BLaER1 (cell line): Measurements from ENCODE around the gene PTPRH.
"Not testable (repeated sequence)": the region's sequence is repeated elsewhere in the genome, so short reads cannot be mapped to it uniquely, and the experiment has no call there.

Source experiments
- H3K27ac ChIP-seq: shearing (Covaris generic); formaldehyde crosslinking; 2 replicates; pipeline ENCODE4 v1.8.1; 2022
- H3K27me3 ChIP-seq: shearing (Covaris generic); formaldehyde crosslinking; 2 replicates; pipeline ENCODE4 v1.8.1; 2022
- H3K36me3 ChIP-seq: shearing (Covaris generic); formaldehyde crosslinking; 2 replicates; pipeline ENCODE4 v1.8.1; 2022
- H3K4me1 ChIP-seq: shearing (Covaris generic); formaldehyde crosslinking; 2 replicates; pipeline ENCODE4 v1.8.1; 2022
- H3K4me2 ChIP-seq: shearing (Covaris generic); formaldehyde crosslinking; 2 replicates; pipeline ENCODE4 v1.8.1; 2022
- H3K4me3 ChIP-seq: shearing (Covaris generic); formaldehyde crosslinking; 2 replicates; pipeline ENCODE4 v1.8.1; 2022
- H3K9ac ChIP-seq: shearing (Covaris generic); formaldehyde crosslinking; 2 replicates; pipeline ENCODE4 v1.8.1; 2022
- H3K9me3 ChIP-seq: shearing (Covaris generic); formaldehyde crosslinking; 2 replicates; pipeline ENCODE4 v1.8.1; 2022
- H4K20me1 ChIP-seq: shearing (Covaris generic); formaldehyde crosslinking; 2 replicates; pipeline ENCODE4 v1.8.1; 2022
- Cebpa-rat ChIP-seq: shearing (Covaris generic); IDR thresholded peaks from 2 replicates; pipeline ENCODE4 v1.8.1; 2022

Gene PTPRH

GRCh38 chr19:55160986-55161365 is 48.3 kb downstream of the PTPRH start:
- H3K9me3 ChIP-seq = no peaks in the 10 kb centered on the region
- H3K4me1 ChIP-seq = peaks cover 50% of the 10 kb centered on the region
- peak overlapping the region; percentile 86; the same call in 1 of the 2 replicates for H3K4me2 ChIP-seq
- H3K4me3 ChIP-seq = no peak overlapping the region
- H3K27ac ChIP-seq = no peak overlapping the region
- no peaks in the 10 kb centered on the region for H3K27me3 ChIP-seq
- H3K9ac ChIP-seq = no peak overlapping the region
- H4K20me1 ChIP-seq = no peaks in the 10 kb centered on the region
- H3K36me3 ChIP-seq = no peaks in the 10 kb centered on the region
- no peak for TF ChIP-seq Cebpa-rat

- Histone ChIP-seq H3K4me1 (peaks cover 48% of the 10 kb centered on the region), H3K4me3 (peak overlapping the region; percentile 44; the same call in 1 of the 2 replicates), H3K9me3 (no peaks in the 10 kb centered on the region), H3K36me3 (no peaks in the 10 kb centered on the region), H3K27me3 (no peaks in the 10 kb centered on the region), H3K9ac (0 out of 2 replicates have a peak overlapping the region, but pooled peaks have one; percentile 65), H3K27ac (peak overlapping the region; percentile 50), H3K4me2 (peak overlapping the region; percentile 86), H4K20me1 (no peaks in the 10 kb centered on the region)
- no peak for TF ChIP-seq Cebpa-rat
Measured at GRCh38 chr19:55160128-55160985, 48.9 kb downstream of the PTPRH start.

GRCh38 chr19:55158848-55159749 is 50.2 kb downstream of the PTPRH start:
- Histone ChIP-seq H4K20me1 (no peaks in the 10 kb centered on the region), H3K9me3 (no peaks in the 10 kb centered on the region), H3K27me3 (no peaks in the 10 kb centered on the region), H3K4me2 (peak overlapping the region; percentile 86), H3K4me1 (peaks cover 54% of the 10 kb centered on the region), H3K36me3 (no peaks in the 10 kb centered on the region), H3K4me3 (peak overlapping the region; percentile 44; the same call in 1 of the 2 replicates), H3K27ac (peak overlapping the region; percentile 50), H3K9ac (peak overlapping the region; percentile 65)
- TF ChIP-seq Cebpa-rat = no peak

GRCh38 chr19:55158423-55158822 is 50.9 kb downstream of the PTPRH start:
- Histone ChIP-seq H3K4me1 (peaks cover 61% of the 10 kb centered on the region), H3K9me3 (no peaks in the 10 kb centered on the region), H3K27ac (0 out of 2 replicates have a peak overlapping the region, but pooled peaks have one; percentile 23), H3K4me2 (peak overlapping the region; percentile 86), H4K20me1 (no peaks in the 10 kb centered on the region), H3K36me3 (no peaks in the 10 kb centered on the region), H3K27me3 (no peaks in the 10 kb centered on the region), H3K9ac (no peak overlapping the region; the same call in 1 of the 2 replicates), H3K4me3 (no peak overlapping the region)
- no peak for TF ChIP-seq Cebpa-rat

GRCh38 chr19:55157064-55157908 is 52.0 kb downstream of the PTPRH start, which contains the start of gene TNNI3:
TSS of gene TNNI3 (minus strand) at chr19:55157732. CDS start at chr19:55157589, 143 bp downstream.
- Histone ChIP-seq H3K4me1 (peaks cover 72% of the 10 kb centered on the region), H3K36me3 (no peaks in the 10 kb centered on the region), H4K20me1 (no peaks in the 10 kb centered on the region), H3K4me2 (peak within 1 kb of the TSS; percentile 86), H3K27me3 (no peaks in the 10 kb centered on the region), H3K9me3 (no peaks in the 10 kb centered on the region), H3K4me3 (peak within 1 kb of the TSS; percentile 60), H3K27ac (0 out of 2 replicates have a peak within 1 kb of the TSS, but pooled peaks have one; percentile 23), H3K9ac (0 out of 2 replicates have a peak within 1 kb of the TSS, but pooled peaks have one; percentile 3)
- TF ChIP-seq Cebpa-rat = no peak

GRCh38 chr19:55156202-55157063 is 52.9 kb downstream of the PTPRH start:
- Histone ChIP-seq H3K9me3 (no peaks in the 10 kb centered on the region), H3K9ac (no peak overlapping the region), H3K27ac (no peak overlapping the region), H4K20me1 (no peaks in the 10 kb centered on the region), H3K4me2 (peak overlapping the region; percentile 86), H3K27me3 (no peaks in the 10 kb centered on the region), H3K36me3 (0 out of 2 replicates have a peak, but pooled peaks cover 6% of the 10 kb centered on the region), H3K4me1 (peaks cover 80% of the 10 kb centered on the region), H3K4me3 (peak overlapping the region; percentile 60)
- no peak for TF ChIP-seq Cebpa-rat

GRCh38 chr19:55155784-55156183 is 53.5 kb downstream of the PTPRH start:
- H3K36me3 ChIP-seq, H3K9ac ChIP-seq: not testable (repeated sequence)

GRCh38 chr19:55153652-55154264 is 55.5 kb downstream of the PTPRH start:
- H3K4me1 ChIP-seq = peaks cover 68% of the 10 kb centered on the region
- H3K9me3 ChIP-seq = no peaks in the 10 kb centered on the region
- peak overlapping the region; percentile 43 for H3K4me2 ChIP-seq
- H3K9ac ChIP-seq = no peak overlapping the region
- H3K27me3 ChIP-seq = no peaks in the 10 kb centered on the region
- no peaks in the 10 kb centered on the region for H4K20me1 ChIP-seq
- 0 out of 2 replicates have a peak, but pooled peaks cover 6% of the 10 kb centered on the region for H3K36me3 ChIP-seq
- H3K27ac ChIP-seq = no peak overlapping the region
- no peak for TF ChIP-seq Cebpa-rat
- no peak overlapping the region for H3K4me3 ChIP-seq

More at GRCh38 chr19:55155784-55156183, 53.5 kb downstream of the PTPRH start:
- not testable (repeated sequence) for H3K27ac ChIP-seq, H4K20me1 ChIP-seq, H3K27me3 ChIP-seq, H3K9me3 ChIP-seq
- peaks cover 82% of the 10 kb centered on the region for H3K4me1 ChIP-seq
- peak overlapping the region; percentile 86 for H3K4me2 ChIP-seq
- H3K4me3 ChIP-seq = peak overlapping the region; percentile 60
